ENCODE measurements around the gene SLC9A7. TPM values are rescaled to one million over a fixed set of nuclear protein-coding genes. Genes with fewer than 3 reads are reported as not detected.

SLC9A7 gene
- total and polyA plus RNA-seq, 2 experiments from 2014 or later, result 2.5 to 15.4 TPM

GRCh38 chrX:46575991-46576392, 182.9 kb downstream of the SLC9A7 start (continued):
- TF ChIP-seq REST (IDR thresholded peaks at IDR 0.05; ENCODE audit: unreplicated experiment) (no peak), CTCF (conservative IDR thresholded peaks at IDR 0.05; ENCODE audit: low read depth in 2 of 2) (no peak), NANOG (IDR thresholded peaks at IDR 0.05; ENCODE audit: borderline replicate concordance) (no peak), JUNB (IDR thresholded peaks at IDR 0.05; ENCODE audit: unreplicated experiment) (no peak), EZH2 (IDR thresholded peaks at IDR 0.05; ENCODE audit: low read depth, unreplicated experiment) (no peak), EZH2phosphoT487 (IDR thresholded peaks at IDR 0.05; ENCODE audit: unreplicated experiment) (no peak)

- H3K4me3 ChIP-seq, result peak overlapping the region; percentile 73
- H3K79me2 ChIP-seq (replicated peaks; ENCODE audit: insufficient read depth), result peaks cover 50% of the 10 kb centered on the region
- H3K9me3 Mint-ChIP-seq, result no peaks in the 10 kb centered on the region; the same call in 2 of the 3 replicates
- ATAC-seq, result no peak
- peak overlapping the region; percentile 86 for H3K4me2 ChIP-seq
- H3K27me3 Mint-ChIP-seq (ENCODE audit: insufficient read depth, low read depth, poor library complexity), result peaks cover 11% of the 10 kb centered on the region
- H3K36me3 Mint-ChIP-seq (ENCODE audit: low read depth), result peaks cover 19% of the 10 kb centered on the region
- no peaks in the 10 kb centered on the region for H3K9me2 ChIP-seq (ENCODE audit: insufficient read depth)
- no peak for DNase-seq (ENCODE audit: low spot score)
- H3K4me1 ChIP-seq (ENCODE audit: insufficient read depth), result peaks cover 10% of the 10 kb centered on the region; the same call in 1 of the 2 replicates
- H3K27ac Mint-ChIP-seq, result no peak overlapping the region
- peaks cover 32% of the 10 kb centered on the region for H3K4me1 Mint-ChIP-seq
- H4K20me1 ChIP-seq (replicated peaks; ENCODE audit: insufficient read depth), result no peaks in the 10 kb centered on the region
- peaks cover 18% of the 10 kb centered on the region; the same call in 1 of the 2 replicates for H3K27me3 ChIP-seq (ENCODE audit: insufficient read depth)
- peak overlapping the region; percentile 89 for H3K4me3 Mint-ChIP-seq
- no peak overlapping the region for H2AFZ ChIP-seq
- H3F3A ChIP-seq (replicated peaks; ENCODE audit: low read depth), result no peaks in the 10 kb centered on the region
- H3K27ac ChIP-seq (ENCODE audit: low read depth), result no peak overlapping the region
- no peaks in the 10 kb centered on the region for H3K36me3 ChIP-seq (ENCODE audit: insufficient read depth)
- TF ChIP-seq NANOG (IDR thresholded peaks at IDR 0.05; ENCODE audit: borderline replicate concordance), result no peak
- no peak for TF ChIP-seq JUNB (IDR thresholded peaks at IDR 0.05; ENCODE audit: unreplicated experiment)
- TF ChIP-seq ZNF331 (CRISPR knock-in tag; IDR thresholded peaks at IDR 0.05; ENCODE audit: low read depth), result no peak
- no peak for TF ChIP-seq ZNF462 (CRISPR knock-in tag; IDR thresholded peaks at IDR 0.05)
- TF ChIP-seq EZH2phosphoT487 (IDR thresholded peaks at IDR 0.05; ENCODE audit: unreplicated experiment), result no peak
- no peak for TF ChIP-seq CTCF (conservative IDR thresholded peaks at IDR 0.05; ENCODE audit: low read depth in 2 of 2)
- TF ChIP-seq CREB1 (CRISPR knock-in tag; IDR thresholded peaks at IDR 0.05; ENCODE audit: low read depth), result no peak
Measured at GRCh38 chrX:46575586-46575985, 183.3 kb downstream of the SLC9A7 start.

Data from GM23338 (cell line).